Camera-type eye (tissue), 1 donor: ENCODE results near the gene PBXIP1. TPM values are rescaled to one million over a fixed set of nuclear protein-coding genes. Genes with fewer than 3 reads are reported as not detected.

Experiments
- total RNA-seq: library from RNA; depleted of rRNA; stranded (reverse); fragments of >200 nt; gene quantifications from one replicate; pipeline ENCODE4 v1.2.3, GENCODE V29; 2014

PBXIP1 gene
- 118 TPM for total RNA-seq

GRCh38 chr1:154955718-154956543 is at the start of gene PBXIP1:
Gene PBXIP1 (minus strand): TSS chr1:154956099. CDS start chr1:154953721, 2,378 bp downstream.

GRCh38 chr1:155002464-155003226 is 46.7 kb upstream of the PBXIP1 start, which contains the start of gene ZBTB7B:
Gene ZBTB7B (plus strand): TSS chr1:155002802. CDS start chr1:155014661, 11,859 bp downstream.

DNA sequence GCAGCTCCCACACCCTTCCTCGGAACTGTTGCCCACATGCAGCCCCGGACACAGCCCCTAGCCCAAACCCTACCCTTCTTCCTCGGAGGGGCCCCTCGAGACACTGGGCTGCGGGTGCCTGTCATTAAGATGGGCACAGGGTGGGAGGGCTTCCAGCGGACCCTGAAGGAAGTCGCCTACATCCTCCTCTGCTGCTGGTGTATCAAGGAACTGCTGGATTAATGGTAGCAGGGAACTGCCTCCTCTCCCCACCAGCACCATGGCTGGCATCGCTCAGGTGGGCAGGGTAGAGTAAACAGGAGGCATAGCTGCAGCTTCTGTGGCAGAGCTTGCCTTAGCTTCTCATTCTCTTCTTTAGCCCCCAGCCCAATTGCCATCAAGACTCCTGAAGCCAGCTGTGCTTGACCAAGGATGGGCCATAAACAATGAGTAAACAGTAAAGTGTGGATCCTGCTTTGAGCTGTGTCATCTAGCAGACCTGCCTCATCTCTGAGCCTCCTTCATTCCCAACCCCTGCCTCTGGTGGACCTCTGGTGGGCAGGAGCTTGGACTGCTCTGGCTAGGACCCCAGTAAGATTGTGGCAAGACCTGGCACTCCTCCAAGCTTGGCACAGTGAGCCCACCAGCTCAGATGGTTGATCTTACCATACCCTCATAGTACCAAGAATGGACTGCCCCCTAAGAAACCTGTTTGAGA is 37.8 kb upstream of the PBXIP1 start, which contains the start of gene LENEP:
LENEP (plus strand) TSS at position 15 of the 697 bp plus-strand sequence; CDS start at position 37, 22 bp downstream.

GRCh38 chr1:154982897-154983648 is 27.2 kb upstream of the PBXIP1 start, which contains the start of gene FLAD1:
Gene FLAD1 (plus strand): TSS chr1:154983344. CDS start chr1:154983695, 351 bp downstream.

GRCh38 chr1:154974102-154974807 is 18.4 kb upstream of the PBXIP1 start, which contains the start of gene CKS1B:
Gene CKS1B (plus strand): TSS chr1:154974681. CDS start chr1:154974746, 65 bp downstream.

GRCh38 chr1:154970631-154971340 is 14.9 kb upstream of the PBXIP1 start, which contains the start of gene SHC1:
Gene SHC1 (minus strand): TSS chr1:154970747. CDS start chr1:154970526, 221 bp downstream.

DNA sequence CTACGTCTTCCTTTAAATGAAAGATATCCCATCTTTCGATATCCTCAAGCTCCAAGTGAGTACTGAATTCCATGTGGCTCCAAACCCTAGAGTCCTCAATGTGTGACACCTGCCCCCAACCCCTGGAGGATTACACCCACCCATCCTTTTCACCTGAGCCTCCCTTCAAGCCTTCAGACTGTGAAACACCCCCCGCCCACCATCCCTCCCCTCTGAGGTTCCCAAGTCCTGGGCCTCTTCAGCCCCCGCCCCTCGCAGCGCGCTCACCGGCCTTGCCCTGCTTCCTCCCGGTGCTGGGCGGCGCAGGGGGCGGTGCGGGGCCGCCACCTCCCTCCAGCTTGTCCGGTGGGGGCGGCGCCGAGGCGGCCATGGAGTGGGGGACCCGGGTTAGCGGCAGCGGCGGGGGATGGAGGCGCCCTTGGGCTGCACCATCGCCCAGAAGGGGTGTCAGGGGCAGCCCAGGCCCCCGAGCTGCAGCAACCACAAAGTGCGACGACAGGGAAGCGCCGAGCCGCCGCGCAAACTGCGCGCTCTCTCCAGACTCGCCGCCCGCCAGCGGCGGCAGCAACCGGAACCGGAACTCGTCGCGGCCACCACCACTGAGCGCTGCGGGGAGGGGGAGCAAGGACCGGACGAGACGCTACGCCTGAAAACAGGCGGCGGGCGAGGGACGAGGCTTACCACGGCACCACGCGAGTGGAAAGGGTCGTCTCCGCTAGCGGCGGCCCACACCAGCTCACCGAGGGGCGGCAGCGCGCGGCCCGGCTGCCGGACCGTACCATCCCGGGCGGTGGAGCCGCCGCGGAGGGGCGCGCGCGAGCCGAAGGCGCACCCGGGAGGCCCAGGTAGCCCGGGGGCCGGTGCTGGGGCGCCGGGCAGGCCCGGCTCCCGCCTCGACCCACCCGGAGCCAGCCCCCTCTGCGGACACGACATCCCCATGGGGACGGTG is 5.6 kb upstream of the PBXIP1 start, which contains the start of gene PYGO2:
PYGO2 (minus strand) TSS at position 576 of the 949 bp plus-strand sequence; CDS start at position 370, 206 bp downstream.

DNA sequence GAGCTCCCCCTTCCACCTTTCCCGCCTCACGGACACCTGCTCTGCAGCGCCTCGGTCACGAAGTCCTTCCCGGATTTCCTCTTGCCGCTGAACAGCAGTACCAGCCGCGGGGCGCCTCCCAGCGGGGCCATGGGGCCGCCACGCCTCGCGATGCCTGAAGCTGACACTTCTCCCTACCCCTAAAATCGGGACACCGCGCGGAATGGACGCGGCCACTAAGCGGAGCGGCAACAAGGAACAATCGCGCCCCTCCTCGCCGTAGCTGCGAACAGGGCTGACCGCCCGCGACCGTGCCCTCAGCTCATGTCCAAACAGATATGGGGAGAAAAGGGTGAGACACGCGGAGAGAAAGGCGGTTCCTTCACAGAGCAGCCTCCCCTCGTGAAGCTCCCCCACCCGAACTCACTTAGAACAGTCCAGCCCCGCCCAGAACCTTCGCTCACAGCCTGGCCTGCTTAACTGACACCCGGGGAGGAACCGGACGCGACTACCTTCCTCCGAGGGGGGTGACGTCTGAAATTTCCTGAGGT is 19.3 kb downstream of the PBXIP1 start, which contains the start of gene PMVK:
PMVK (minus strand) TSS at position 165 of the 530 bp plus-strand sequence; CDS start at position 131, 34 bp downstream.

Other genes starting within 250 kb of the PBXIP1 start
- 4.0 TPM for gene KCNN3, start 85.8 kb downstream of the PBXIP1 start, total RNA-seq
- 17.9 TPM for gene PMVK, start 19.4 kb downstream of the PBXIP1 start, total RNA-seq
- 20.3 TPM for gene PYGO2, start 5.7 kb upstream of the PBXIP1 start, total RNA-seq
- gene SHC1, start 14.6 kb upstream of the PBXIP1 start, total RNA-seq, result 58.2 TPM
- 27.9 TPM for gene CKS1B, start 18.6 kb upstream of the PBXIP1 start, total RNA-seq
- 21.3 TPM for gene FLAD1, start 27.2 kb upstream of the PBXIP1 start, total RNA-seq
- gene LENEP, start 37.5 kb upstream of the PBXIP1 start, total RNA-seq, result 6.0 TPM
- gene ZBTB7B, start 46.7 kb upstream of the PBXIP1 start, total RNA-seq, result 14.0 TPM
- 0.49 TPM for gene DCST2, start 77.7 kb upstream of the PBXIP1 start, total RNA-seq
- not detected for gene DCST1, start 77.7 kb upstream of the PBXIP1 start, total RNA-seq
- gene ADAM15, start 95.2 kb upstream of the PBXIP1 start, total RNA-seq, result 49.4 TPM
- 2.9 TPM for gene EFNA4, start 107.6 kb upstream of the PBXIP1 start, total RNA-seq
- gene EFNA3, start 122.7 kb upstream of the PBXIP1 start, total RNA-seq, result 5.8 TPM
- gene EFNA1, start 171.8 kb upstream of the PBXIP1 start, total RNA-seq, result 26.9 TPM
- gene SLC50A1, start 179.8 kb upstream of the PBXIP1 start, total RNA-seq, result 15.6 TPM
- gene DPM3, start 184.4 kb upstream of the PBXIP1 start, total RNA-seq, result 39.4 TPM
- gene KRTCAP2, start 217.2 kb upstream of the PBXIP1 start, total RNA-seq, result 51.1 TPM
- gene TRIM46, start 217.8 kb upstream of the PBXIP1 start, total RNA-seq, result 5.7 TPM